GM19099 (cell line): ENCODE measurements around the gene SLC12A3.

Experiments used
- POLR2A ChIP-seq: IDR thresholded peaks from 3 replicates; pipeline ENCODE4 v1.6.1; 2011; ENCODE audit warnings: low read depth; ENCODE audit not compliant: insufficient read length; ENCODE audit errors: extremely low read depth

The SLC12A3 gene

GRCh38 chr16:56864960-56865359 is at the start of gene SLC12A3:
Gene SLC12A3, plus strand, starts transcription at chr16:56865207. Its CDS starts 29 bp downstream, at chr16:56865236.
- no peak for TF ChIP-seq POLR2A

GRCh38 chr16:56815721-56816120 is 49.3 kb upstream of the SLC12A3 start:
- TF ChIP-seq POLR2A: no peak

- TF ChIP-seq POLR2A: no peak
Observed at GRCh38 chr16:56817056-56817455, 48.0 kb upstream of the SLC12A3 start.

- TF ChIP-seq POLR2A: no peak
Observed at GRCh38 chr16:56817938-56818337, 47.1 kb upstream of the SLC12A3 start.

GRCh38 chr16:56823081-56823733 is 41.8 kb upstream of the SLC12A3 start:
- no peak for TF ChIP-seq POLR2A

- TF ChIP-seq POLR2A: no peak
Observed at GRCh38 chr16:56824331-56824730, 40.7 kb upstream of the SLC12A3 start.

GRCh38 chr16:56824804-56825203 is 40.2 kb upstream of the SLC12A3 start:
- TF ChIP-seq POLR2A: no peak

GRCh38 chr16:56825826-56826225 is 39.2 kb upstream of the SLC12A3 start:
- TF ChIP-seq POLR2A: no peak

GRCh38 chr16:56828647-56829046 is 36.4 kb upstream of the SLC12A3 start:
- no peak for TF ChIP-seq POLR2A

- TF ChIP-seq POLR2A: no peak
Observed at GRCh38 chr16:56830669-56831068, 34.3 kb upstream of the SLC12A3 start.

- no peak for TF ChIP-seq POLR2A
Observed at GRCh38 chr16:56832768-56833167, 32.2 kb upstream of the SLC12A3 start.

- no peak for TF ChIP-seq POLR2A
Observed at GRCh38 chr16:56833243-56833970, 31.6 kb upstream of the SLC12A3 start.

GRCh38 chr16:56835320-56835719 is 29.7 kb upstream of the SLC12A3 start:
- TF ChIP-seq POLR2A: no peak

GRCh38 chr16:56836410-56837230 is 28.4 kb upstream of the SLC12A3 start:
- no peak for TF ChIP-seq POLR2A

GRCh38 chr16:56838622-56839337 is 26.2 kb upstream of the SLC12A3 start:
- no peak for TF ChIP-seq POLR2A
